ENCODE results near the gene MRPL55.

The MRPL55 gene

DNA sequence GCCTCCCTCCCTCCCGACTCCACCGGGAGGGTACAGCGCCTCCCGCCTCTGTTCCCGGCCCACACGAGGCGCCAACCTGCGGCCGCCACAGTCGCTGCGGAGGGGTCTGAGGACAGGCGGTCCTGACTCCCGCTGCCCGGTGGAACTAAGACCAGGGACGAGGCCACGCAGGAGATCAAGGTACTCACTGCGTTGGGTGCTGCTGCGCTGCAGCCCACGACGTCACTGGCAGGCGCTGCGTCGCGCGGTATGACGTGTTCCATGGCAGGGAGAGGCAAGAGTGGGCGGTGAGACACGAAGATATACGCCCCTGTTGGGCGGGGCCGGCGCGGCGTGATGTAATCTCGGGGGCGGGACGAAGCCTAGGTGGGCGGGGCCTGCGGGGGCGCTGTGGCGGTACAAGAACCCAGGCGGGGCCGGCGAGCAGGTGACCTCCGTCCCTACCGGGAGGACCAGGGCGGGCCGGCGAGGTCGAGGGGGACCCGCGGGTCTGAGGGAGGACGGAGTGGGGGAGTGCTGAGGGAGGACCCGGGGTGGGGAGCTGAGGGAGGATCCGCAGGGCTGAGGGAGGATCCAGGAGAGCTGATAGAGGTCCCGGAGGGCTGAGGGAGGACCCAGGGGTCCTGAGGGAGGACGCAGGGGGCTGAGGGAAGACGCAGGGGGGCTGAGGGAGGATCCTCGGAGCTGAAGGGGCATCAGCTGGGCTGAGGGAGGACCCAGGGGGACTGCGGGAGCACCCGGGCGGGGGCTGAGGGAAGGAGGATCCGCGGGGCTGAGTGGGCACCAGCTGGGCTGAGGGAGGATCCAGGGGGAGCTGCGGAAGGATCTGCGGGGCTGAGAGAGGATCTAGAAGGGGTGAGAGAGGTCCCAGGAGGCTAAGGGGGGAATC lies at the start of gene MRPL55:
MRPL55 (minus strand) TSS at position 227 of the 889 bp plus-strand sequence. CDS start 1,039 bp downstream, outside the sequence.
- DNase-seq (ENCODE audit: low spot score) = peak; percentile 96

- no peak for DNase-seq (ENCODE audit: low spot score)
These were observed 49.3 kb upstream of the MRPL55 start for GRCh38 chr1:228158151-228159007.

DNA sequence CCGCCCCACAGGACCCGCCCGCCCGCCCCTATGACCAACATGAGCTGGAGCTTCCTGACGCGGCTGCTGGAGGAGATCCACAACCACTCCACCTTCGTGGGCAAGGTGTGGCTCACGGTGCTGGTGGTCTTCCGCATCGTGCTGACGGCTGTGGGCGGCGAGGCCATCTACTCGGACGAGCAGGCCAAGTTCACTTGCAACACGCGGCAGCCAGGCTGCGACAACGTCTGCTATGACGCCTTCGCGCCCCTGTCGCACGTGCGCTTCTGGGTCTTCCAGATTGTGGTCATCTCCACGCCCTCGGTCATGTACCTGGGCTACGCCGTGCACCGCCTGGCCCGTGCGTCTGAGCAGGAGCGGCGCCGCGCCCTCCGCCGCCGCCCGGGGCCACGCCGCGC lies 48.6 kb upstream of the MRPL55 start:
- no peak for DNase-seq (ENCODE audit: low spot score)

- no peak for DNase-seq (ENCODE audit: low spot score)
These were observed 48.0 kb upstream of the MRPL55 start for GRCh38 chr1:228156941-228157728.

- DNase-seq (ENCODE audit: low spot score) = no peak
These were observed 47.4 kb upstream of the MRPL55 start for GRCh38 chr1:228156515-228156881.

DNA sequence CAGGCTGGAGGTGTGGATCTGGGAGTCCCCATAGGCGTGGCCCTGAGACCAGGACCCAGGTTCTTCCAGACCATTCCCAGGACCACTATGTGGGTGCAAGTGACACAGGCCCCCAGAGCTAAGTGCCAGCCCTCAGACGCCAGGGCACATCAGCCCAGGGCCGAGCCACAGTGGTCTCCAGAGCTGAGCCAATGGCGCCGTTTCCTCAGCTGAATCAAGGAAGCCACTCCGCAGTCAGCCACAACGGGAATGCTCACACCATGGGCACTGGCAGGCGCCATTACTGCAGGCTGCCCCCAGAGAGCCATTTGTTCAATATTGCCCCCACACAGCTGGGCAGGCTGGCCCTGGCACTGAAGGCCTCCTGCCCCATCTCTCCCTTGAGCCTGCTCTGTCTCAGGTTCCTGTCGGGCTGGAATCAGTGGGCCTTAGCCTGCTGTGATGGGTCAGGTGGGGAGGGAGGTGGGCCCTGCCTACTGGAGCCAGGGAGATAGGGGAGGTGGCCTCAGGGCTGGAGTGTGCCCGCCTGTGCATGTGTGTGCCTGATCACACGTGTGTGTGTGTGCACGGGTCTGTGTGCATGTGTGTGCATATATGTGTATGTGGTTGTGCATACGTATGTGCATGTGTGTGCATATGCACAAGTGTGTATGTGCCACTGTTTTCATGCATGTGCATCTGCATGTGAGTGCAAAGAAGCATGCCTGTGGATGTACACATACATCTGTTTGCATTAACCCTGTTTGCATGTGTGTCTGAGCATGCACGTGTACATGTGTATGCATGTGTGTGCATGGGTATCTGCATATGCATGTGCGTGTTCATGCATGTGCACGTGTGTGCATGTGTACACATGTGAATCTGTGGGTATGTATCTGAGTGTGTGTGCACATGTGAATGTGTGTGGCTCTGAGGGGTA lies 46.8 kb upstream of the MRPL55 start:
- DNase-seq (ENCODE audit: low spot score) = no peak

DNA sequence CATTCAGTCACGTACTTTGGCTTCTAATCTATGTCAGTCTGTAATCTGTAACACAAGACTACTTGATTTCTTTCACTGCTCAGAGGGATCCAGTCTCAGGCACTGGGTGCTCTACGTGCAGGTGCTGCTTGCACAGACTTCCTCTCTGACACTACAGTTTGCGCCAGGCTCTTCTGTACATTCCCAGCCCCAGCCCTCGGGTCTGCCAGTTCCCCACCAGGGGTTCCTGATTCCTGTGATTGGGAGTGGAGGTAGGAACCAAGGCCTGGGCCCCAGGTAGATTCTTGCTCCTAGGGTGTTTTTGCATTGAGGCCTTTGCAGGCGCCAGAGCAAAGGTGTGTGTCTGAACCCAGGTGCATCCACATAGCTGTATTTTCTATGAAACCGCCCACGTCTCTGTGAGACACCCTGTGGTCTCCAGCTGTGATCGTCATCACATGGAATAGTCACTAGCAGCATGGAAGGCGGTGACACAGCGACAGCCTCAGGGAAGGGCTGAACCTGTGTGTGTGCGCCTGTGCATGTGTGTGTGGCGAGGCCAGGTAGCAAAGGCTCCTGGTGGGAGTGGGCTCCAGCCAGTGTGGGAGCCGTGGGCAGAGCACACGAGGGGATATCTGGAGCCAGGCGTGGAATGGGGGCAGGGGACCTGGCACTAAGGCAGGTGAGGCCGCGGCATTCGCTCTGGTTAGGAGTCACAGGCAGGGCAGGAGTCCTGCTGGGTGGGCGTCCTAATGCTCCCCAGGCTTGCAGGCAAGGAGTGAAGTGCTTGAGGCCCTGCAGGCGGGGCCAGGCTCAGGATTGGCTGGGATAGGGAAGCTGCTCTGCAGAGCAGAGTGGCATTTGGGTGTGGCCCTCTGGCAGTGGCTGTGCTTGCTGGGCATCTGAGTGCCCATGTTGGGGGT lies 45.8 kb upstream of the MRPL55 start:
- DNase-seq (ENCODE audit: low spot score) = no peak

DNA sequence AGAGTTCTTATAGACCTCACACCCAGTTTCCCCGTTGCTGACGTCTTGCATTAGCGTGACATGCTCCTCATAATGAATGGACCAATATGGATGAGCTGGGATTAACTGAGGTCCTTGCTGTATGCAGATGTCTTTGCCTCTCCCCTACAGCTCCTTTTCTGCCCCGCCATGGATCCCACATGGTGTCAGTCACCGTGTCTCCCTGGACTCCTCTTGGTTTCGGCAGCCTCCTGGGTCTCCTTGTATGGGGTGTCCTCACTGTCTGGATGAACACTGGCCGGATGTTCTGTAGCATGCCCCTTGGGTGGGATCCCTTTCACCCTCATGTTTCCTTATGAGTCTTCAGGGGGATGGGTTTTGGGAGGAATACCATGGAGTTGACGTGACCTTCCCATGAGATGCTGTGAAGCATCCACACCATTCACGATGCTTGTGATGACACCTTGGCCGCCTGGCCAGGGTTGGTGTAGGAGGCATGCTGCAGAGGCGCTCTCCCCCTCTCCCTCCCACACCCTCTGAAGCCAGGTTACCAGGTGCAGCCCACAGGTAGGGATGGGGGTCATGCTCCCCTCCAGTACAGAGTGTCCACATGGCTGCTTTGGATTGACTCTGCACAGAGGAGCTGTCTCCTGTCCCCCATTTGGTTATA lies 45.0 kb upstream of the MRPL55 start:
- DNase-seq (ENCODE audit: low spot score) = no peak

DNA sequence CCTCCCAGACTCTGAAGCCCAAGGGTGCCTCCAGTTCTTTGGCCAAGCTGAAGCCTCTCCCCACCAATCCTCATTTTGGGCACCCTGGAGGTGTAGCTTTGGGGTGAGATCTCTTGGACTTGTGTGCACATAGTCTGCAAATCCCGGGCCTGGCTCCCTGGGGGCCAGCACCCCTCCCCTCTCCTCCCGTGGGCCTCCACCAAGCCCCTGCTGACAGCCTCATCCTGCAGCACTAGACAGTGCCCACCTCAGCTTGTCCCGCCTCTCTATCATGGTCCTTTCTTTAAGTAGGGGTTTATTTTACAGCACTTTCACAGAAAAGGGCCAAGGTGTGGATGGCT lies 43.8 kb upstream of the MRPL55 start:
- no peak for DNase-seq (ENCODE audit: low spot score)

DNA sequence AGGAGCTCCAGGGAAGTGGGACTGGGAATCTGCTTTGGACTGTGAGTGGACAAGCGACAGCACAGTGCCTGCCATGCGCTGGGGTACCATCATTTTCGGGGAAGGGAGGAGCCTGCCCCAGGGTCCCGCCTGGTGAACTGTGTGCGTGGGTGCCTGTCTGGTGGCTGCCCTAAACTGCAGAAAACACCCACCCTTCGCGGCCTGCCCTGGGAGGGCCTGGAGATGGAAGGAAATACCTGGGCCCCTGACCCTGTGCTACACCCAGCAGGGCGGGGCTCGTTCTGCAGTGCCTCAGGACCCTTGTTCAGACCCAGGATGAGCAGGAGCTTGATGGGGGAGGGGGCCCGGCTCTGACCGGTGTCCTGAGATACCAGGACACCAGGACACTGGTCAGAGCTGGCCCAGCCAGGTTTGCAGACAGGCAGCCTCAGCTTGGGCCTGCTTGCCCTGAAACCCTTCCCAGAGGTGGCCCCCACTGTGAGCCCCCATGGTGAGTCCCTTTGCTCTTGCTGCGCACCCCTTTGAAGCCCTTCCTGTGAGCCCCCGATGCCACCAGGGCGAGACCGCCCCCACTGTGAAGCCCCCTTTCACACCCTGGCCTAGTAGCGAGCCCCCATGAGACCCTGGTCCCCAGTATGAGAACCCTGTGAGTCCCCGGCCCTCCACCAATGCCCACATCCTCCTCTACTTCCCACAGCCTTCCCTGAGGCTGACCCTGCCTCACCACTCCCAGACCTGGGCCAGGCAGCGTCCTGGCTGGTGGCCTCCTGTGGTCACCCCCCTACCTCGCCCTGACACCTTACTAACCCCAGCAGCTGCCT lies 43.2 kb upstream of the MRPL55 start:
- DNase-seq (ENCODE audit: low spot score) = no peak

DNA sequence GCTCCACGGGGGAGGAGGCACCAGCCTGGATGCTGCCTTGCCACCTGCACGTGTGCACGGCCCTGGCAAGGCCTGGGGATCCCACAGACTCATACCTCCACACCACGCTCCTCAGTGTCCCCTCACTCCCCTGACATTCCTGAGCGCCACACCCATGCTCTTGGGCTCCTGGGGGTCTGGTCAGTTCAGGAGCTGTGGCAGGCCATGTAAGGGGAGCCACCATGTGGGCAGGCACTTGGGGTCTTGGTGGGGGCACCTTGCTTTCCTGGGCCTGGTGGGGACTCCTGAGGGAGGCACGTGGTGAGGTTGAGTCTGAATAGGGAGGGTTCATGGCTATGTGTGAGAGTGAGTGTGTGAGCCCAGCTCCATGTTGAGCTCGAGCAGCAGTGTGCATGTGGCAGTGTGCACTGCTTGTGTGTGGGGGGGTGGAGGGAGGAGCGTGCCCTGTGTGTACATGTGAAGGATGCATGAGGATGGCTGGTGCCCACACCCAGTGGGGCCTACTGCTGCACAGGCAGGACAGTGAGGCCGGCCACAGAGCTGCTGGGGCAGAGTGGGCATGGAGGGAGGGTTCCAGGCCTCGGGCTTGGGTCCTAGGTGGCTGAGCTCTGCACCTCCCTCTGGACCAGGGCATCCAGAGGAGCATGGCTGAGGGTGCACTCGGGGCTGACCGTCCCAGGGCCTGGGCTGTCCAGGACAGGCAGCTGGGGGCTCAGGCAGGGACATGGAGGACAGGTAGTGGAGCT lies 42.3 kb upstream of the MRPL55 start:
- no peak for DNase-seq (ENCODE audit: low spot score)

DNA sequence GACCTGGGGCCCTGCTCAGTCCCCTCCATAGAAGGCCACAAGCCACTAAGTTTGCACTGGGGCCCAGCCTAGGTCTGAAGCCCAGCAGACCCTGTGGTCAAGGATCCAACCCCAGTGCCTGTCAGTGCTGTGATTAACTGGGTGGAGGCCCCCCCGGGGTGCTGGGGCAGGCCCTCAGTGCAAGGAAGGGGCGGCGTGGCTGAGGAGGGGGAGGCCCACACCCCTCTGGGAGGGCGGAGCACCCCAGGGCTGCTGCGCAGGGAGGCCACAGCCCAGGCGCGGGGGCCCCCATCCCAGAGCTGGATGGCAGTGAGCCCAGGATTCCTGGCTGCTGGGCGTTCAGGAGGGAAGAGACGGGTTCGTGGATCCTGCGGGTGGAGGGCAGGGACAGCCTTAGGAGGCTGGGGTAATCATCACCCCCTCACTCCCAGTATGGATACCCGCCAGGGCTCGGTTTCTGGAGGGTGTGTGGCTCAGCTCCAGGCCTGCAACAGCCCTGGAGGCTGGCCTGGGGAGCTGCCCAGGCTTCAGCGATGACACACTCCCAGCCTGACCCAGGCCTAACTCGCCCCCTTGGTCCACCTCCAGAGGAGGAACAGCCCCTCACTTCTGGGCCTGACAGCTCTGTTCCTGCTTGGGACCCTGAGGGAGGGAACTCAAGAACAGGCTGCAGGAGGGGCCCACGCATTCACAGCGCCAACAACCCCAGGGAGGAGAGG lies 41.5 kb upstream of the MRPL55 start:
- peak; percentile 90 for DNase-seq (ENCODE audit: low spot score)

GRCh38 chr1:228150120-228150460 lies 41.0 kb upstream of the MRPL55 start:
- DNase-seq (ENCODE audit: low spot score) = no peak

DNA sequence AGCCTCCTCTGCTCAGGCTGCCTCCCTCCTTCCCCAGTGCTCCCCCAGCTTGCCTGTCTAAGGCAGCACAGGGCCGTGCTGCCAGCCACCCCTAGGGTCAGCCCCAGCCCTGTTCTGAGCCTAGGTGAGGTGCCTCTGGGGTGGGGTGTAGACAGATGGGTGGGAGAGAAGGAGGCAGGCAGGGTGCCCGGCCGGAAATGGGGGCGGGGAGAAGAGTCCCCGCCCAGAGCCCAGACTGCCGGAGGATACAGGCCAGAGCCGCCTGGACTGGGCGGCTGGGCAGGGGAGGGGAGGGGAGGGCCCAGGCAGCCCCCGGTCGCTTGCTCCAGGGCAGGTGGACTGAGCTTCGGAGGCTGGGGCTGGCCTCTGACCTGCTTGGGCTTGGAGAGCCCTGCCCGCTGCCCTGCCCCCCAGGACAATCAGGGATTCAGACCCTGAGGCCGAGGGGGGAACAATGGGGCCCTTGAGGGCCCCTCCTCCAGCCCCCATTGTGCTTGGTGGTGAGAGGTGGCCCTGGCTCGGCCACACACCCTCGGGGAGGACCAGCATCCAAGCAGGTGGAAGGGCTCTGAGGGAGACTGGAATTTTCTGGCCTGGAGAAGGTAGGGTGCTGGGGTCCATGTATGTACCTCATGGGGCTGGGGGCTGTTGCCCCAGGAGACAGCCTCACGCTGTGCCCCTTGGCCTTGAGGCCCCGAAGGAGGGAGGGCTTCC lies 40.5 kb upstream of the MRPL55 start, which contains the start of gene GJC2:
GJC2 (plus strand) TSS at position 525 of the 714 bp plus-strand sequence. CDS start 7,829 bp downstream, outside the sequence.
- peak; percentile 67 for DNase-seq (ENCODE audit: low spot score)

DNA sequence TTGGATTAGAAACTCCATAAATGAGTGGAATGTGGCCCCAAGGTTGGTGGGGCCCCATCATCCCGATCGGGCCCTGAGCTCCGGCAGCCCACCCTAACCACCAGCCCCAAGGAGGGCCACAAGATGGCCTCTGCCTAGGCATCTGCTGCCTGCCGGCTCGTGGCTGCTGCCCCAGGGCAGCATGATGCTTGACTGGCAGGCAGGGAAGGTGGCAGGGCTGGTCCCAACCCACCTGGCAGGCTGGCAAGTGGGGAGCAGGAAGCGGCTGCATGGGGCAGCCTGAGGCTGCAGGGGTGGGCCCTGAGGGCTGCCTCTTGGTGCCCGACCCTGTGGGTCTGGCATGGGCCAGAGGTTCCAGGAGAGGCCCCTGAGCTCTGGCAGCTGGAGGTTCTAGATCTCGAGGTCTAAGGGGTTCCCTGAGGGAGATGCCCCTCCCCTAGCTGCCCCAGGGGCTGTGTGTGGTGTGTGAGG lies 39.9 kb upstream of the MRPL55 start:
- DNase-seq (ENCODE audit: low spot score) = no peak

DNA sequence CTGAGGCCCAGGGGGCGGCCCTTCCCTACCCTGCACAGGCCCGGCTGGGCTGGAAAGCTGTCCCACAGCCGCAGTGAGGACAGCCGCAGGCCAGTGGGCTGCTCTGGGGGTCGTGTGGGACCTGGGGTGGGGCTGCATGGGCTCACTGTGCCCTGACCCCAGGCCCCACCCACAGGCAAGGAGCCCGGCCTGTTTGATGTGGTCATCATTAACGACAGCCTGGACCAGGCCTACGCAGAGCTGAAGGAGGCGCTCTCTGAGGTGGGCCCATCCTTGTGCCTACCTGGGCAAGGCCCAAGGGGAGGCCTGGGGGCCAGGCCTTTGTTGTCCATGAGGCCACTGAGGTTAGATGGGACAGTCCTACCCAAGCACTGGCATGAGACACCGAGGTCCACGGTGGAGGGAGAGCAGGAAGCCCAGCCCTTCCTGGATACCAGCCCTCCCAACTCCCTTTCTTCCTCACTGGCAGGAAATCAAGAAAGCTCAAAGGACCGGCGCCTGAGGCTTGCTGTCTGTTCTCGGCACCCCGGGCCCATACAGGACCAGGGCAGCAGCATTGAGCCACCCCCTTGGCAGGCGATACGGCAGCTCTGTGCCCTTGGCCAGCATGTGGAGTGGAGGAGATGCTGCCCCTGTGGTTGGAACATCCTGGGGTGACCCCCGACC lies 39.2 kb upstream of the MRPL55 start:
- no peak for DNase-seq (ENCODE audit: low spot score)
